ENCODE results near the gene CTTNBP2NL. TPM values are rescaled to one million over a fixed set of nuclear protein-coding genes. Genes with fewer than 3 reads are reported as not detected.
A peak's percentile ranks its signal among the peaks of the same experiment; 100 is the strongest.
"Not testable (repeated sequence)": the region's sequence is repeated elsewhere in the genome, so short reads cannot be mapped to it uniquely, and the experiment has no call there.

Gene CTTNBP2NL
- polyA plus RNA-seq, 3 donors, result 40.9 to 46.5 (median 43.8) TPM

- not testable (repeated sequence) for DNase-seq (ENCODE audit: extremely low read depth in 1 of 11, low read depth in 9 of 11, low spot score in 4 of 11)
Measured at GRCh38 chr1:112400706-112401105, 4.7 kb downstream of the CTTNBP2NL start.

GRCh38 chr1:112402682-112403643, 6.9 kb downstream of the CTTNBP2NL start:
- no peak for DNase-seq (ENCODE audit: extremely low read depth in 1 of 11, low read depth in 9 of 11, low spot score in 4 of 11)

- DNase-seq (ENCODE audit: extremely low read depth in 1 of 11, low read depth in 9 of 11, low spot score in 4 of 11), result no peak
Measured at GRCh38 chr1:112406771-112407170, 10.8 kb downstream of the CTTNBP2NL start.

GRCh38 chr1:112409414-112409813, 13.4 kb downstream of the CTTNBP2NL start:
- DNase-seq (ENCODE audit: extremely low read depth in 1 of 11, low read depth in 9 of 11, low spot score in 4 of 11), result no peak

- DNase-seq (ENCODE audit: extremely low read depth in 1 of 11, low read depth in 9 of 11, low spot score in 4 of 11), result no peak
Measured at GRCh38 chr1:112410673-112411072, 14.7 kb downstream of the CTTNBP2NL start.

GRCh38 chr1:112417271-112417670, 21.3 kb downstream of the CTTNBP2NL start:
- DNase-seq (ENCODE audit: extremely low read depth in 1 of 11, low read depth in 9 of 11, low spot score in 4 of 11), result no peak

GRCh38 chr1:112418099-112418892, 22.3 kb downstream of the CTTNBP2NL start:
- DNase-seq (ENCODE audit: extremely low read depth in 1 of 11, low read depth in 9 of 11, low spot score in 4 of 11), result peak in 1 of 11 donors; percentile 25

GRCh38 chr1:112423207-112423606, 27.2 kb downstream of the CTTNBP2NL start:
- no peak for DNase-seq (ENCODE audit: extremely low read depth in 1 of 11, low read depth in 9 of 11, low spot score in 4 of 11)

- not testable (repeated sequence) for DNase-seq (ENCODE audit: extremely low read depth in 1 of 11, low read depth in 9 of 11, low spot score in 4 of 11)
Measured at GRCh38 chr1:112423666-112424065, 27.7 kb downstream of the CTTNBP2NL start.

GRCh38 chr1:112429749-112430148, 33.7 kb downstream of the CTTNBP2NL start:
- DNase-seq (ENCODE audit: extremely low read depth in 1 of 11, low read depth in 9 of 11, low spot score in 4 of 11), result no peak

GRCh38 chr1:112431038-112431437, 35.0 kb downstream of the CTTNBP2NL start:
- no peak for DNase-seq (ENCODE audit: extremely low read depth in 1 of 11, low read depth in 9 of 11, low spot score in 4 of 11)

- DNase-seq (ENCODE audit: extremely low read depth in 1 of 11, low read depth in 9 of 11, low spot score in 4 of 11), result no peak
Measured at GRCh38 chr1:112435448-112435847, 39.4 kb downstream of the CTTNBP2NL start.

- DNase-seq (ENCODE audit: extremely low read depth in 1 of 11, low read depth in 9 of 11, low spot score in 4 of 11), result no peak
Measured at GRCh38 chr1:112436384-112437156, 40.6 kb downstream of the CTTNBP2NL start.

GRCh38 chr1:112438156-112438555, 42.1 kb downstream of the CTTNBP2NL start:
- DNase-seq (ENCODE audit: extremely low read depth in 1 of 11, low read depth in 9 of 11, low spot score in 4 of 11), result not testable (repeated sequence)

GRCh38 chr1:112439592-112439991, 43.6 kb downstream of the CTTNBP2NL start:
- no peak for DNase-seq (ENCODE audit: extremely low read depth in 1 of 11, low read depth in 9 of 11, low spot score in 4 of 11)

- DNase-seq (ENCODE audit: extremely low read depth in 1 of 11, low read depth in 9 of 11, low spot score in 4 of 11), result no peak
Measured at GRCh38 chr1:112440574-112440973, 44.6 kb downstream of the CTTNBP2NL start.

GRCh38 chr1:112444269-112444668, 48.3 kb downstream of the CTTNBP2NL start:
- no peak for DNase-seq (ENCODE audit: extremely low read depth in 1 of 11, low read depth in 9 of 11, low spot score in 4 of 11)

GRCh38 chr1:112445596-112445995, 49.6 kb downstream of the CTTNBP2NL start:
- no peak for DNase-seq (ENCODE audit: extremely low read depth in 1 of 11, low read depth in 9 of 11, low spot score in 4 of 11)

GRCh38 chr1:112446411-112446810, 50.4 kb downstream of the CTTNBP2NL start:
- no peak for DNase-seq (ENCODE audit: extremely low read depth in 1 of 11, low read depth in 9 of 11, low spot score in 4 of 11)
